ENCODE data around the gene SCRN1.
A peak's percentile ranks its signal among the peaks of the same experiment; 100 is the strongest.

SCRN1 gene

DNA sequence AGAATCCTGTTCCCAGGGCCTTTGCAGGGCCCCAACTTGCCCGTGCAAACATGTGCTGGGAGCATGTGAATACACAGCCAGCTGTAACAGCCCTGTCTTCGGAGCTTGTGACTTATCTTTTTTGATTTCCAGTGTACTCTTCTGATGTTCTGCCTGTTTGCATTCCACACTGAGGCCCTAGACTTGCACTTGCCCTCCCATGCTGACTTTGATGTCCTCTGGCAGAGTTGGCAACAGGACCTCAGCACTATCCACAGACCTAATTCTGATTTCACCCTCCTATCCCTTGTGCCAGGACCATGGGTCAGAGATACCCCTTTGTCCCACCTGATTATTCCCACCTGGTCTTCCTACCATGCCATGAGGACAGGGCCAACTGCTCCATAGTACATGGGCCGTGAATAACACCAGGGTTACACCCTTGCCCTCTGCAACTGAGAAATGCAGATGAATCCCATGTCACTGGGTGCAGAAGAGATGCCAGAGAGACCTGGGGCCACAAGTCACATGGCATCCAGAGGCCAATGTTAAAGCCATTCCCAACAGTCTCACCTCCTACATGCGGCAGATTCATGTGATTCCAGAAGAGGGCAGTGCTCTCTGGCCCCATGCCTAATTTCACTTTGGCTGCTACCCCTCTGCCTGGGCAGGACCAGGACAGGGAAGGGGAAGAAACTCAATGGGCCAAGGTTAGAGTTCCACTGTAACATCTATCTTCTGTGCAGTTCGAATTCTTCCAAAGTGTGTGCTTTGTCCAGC lies 43.0 kb downstream of the SCRN1 start:
- TF ChIP-seq EZH2 (optimal IDR thresholded peaks at IDR 0.05; ENCODE audit: low read depth, low read length) (no peak), EZH2phosphoT487 (IDR thresholded peaks at IDR 0.05; ENCODE audit: low read length) (no peak)
- TF ChIP-seq, protein P1, sequence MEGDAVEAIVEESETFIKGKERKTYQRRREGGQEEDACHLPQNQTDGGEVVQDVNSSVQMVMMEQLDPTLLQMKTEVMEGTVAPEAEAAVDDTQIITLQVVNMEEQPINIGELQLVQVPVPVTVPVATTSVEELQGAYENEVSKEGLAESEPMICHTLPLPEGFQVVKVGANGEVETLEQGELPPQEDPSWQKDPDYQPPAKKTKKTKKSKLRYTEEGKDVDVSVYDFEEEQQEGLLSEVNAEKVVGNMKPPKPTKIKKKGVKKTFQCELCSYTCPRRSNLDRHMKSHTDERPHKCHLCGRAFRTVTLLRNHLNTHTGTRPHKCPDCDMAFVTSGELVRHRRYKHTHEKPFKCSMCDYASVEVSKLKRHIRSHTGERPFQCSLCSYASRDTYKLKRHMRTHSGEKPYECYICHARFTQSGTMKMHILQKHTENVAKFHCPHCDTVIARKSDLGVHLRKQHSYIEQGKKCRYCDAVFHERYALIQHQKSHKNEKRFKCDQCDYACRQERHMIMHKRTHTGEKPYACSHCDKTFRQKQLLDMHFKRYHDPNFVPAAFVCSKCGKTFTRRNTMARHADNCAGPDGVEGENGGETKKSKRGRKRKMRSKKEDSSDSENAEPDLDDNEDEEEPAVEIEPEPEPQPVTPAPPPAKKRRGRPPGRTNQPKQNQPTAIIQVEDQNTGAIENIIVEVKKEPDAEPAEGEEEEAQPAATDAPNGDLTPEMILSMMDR (IDR thresholded peaks at IDR 0.05; ENCODE audit: low read length), result peak; percentile 40
- no peak overlapping the region for H3K4me3 ChIP-seq (ENCODE audit: low read length)

DNA sequence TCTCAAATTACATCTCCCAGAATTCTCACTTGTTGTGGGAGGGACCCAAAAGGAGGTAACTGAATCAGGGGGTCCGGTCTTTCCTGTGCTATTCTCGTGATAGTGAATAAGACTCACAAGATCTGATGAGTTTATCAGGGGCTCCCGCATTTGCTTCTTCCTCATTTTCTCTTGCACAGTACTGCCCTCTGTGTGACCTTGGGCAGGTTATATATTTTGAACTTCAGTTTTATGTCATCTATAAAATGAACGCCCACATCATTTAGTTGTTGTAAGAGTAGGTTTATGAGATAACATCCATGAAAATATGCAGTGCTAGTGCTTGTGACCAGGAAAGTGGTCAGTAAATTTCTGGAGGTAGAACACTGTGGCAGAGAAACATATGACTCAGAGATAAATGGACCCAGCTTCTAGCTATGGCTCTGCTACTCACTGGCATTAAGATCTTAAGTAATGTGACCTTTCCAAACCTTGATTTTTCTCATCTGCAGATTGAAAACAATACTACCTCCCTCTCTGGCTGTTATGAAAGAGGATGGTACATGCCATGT lies 44.3 kb downstream of the SCRN1 start:
- H3K4me2 ChIP-seq (ENCODE audit: low read depth, low read length), result no peak overlapping the region
- no peak overlapping the region for H3K4me3 ChIP-seq (ENCODE audit: low read length)
- no peaks in the 10 kb centered on the region for H3K27me3 ChIP-seq (replicated peaks; ENCODE audit: insufficient read depth, low read length)
- H3K9me2 ChIP-seq (replicated peaks; ENCODE audit: insufficient read depth, low read length), result no peaks in the 10 kb centered on the region
- H3K36me3 ChIP-seq (replicated peaks; ENCODE audit: insufficient read depth, low read length), result no peaks in the 10 kb centered on the region
- no peak overlapping the region for H3K9ac ChIP-seq (ENCODE audit: low read length)
- H3K9me3 ChIP-seq (replicated peaks; ENCODE audit: insufficient read depth, low read length), result no peaks in the 10 kb centered on the region
- no peak for DNase-seq
- no peaks in the 10 kb centered on the region for H3F3A ChIP-seq (ENCODE audit: insufficient read depth, low read length)
- H3K27ac ChIP-seq (ENCODE audit: low read length), result no peak overlapping the region
- TF ChIP-seq EZH2phosphoT487 (IDR thresholded peaks at IDR 0.05; ENCODE audit: low read length) (no peak), EZH2 (optimal IDR thresholded peaks at IDR 0.05; ENCODE audit: low read depth, low read length) (no peak)
- TF ChIP-seq, protein P1 (IDR thresholded peaks at IDR 0.05; ENCODE audit: low read length), result no peak
- H4K20me1 ChIP-seq (ENCODE audit: insufficient read depth, low read length), result no peaks in the 10 kb centered on the region
- H3K4me1 ChIP-seq (ENCODE audit: low read length), result no peaks in the 10 kb centered on the region
- H3K79me2 ChIP-seq (ENCODE audit: low read length), result no peaks in the 10 kb centered on the region
- H2AFZ ChIP-seq (ENCODE audit: low read length), result no peak overlapping the region

More for the DNA sequence above, 43.0 kb downstream of the SCRN1 start:
- H4K20me1 ChIP-seq (ENCODE audit: insufficient read depth, low read length), result no peaks in the 10 kb centered on the region
- H3K9me3 ChIP-seq (replicated peaks; ENCODE audit: insufficient read depth, low read length), result no peaks in the 10 kb centered on the region
- no peaks in the 10 kb centered on the region for H3K36me3 ChIP-seq (replicated peaks; ENCODE audit: insufficient read depth, low read length)
- no peaks in the 10 kb centered on the region for H3K79me2 ChIP-seq (ENCODE audit: low read length)
- no peak for DNase-seq
- no peaks in the 10 kb centered on the region for H3K4me1 ChIP-seq (ENCODE audit: low read length)
- H3K27ac ChIP-seq (ENCODE audit: low read length), result no peak overlapping the region
- no peak overlapping the region for H2AFZ ChIP-seq (ENCODE audit: low read length)
- H3K27me3 ChIP-seq (replicated peaks; ENCODE audit: insufficient read depth, low read length), result no peaks in the 10 kb centered on the region
- no peaks in the 10 kb centered on the region for H3F3A ChIP-seq (ENCODE audit: insufficient read depth, low read length)
- H3K9ac ChIP-seq (ENCODE audit: low read length), result no peak overlapping the region
- H3K4me2 ChIP-seq (ENCODE audit: low read depth, low read length), result no peak overlapping the region
- H3K9me2 ChIP-seq (replicated peaks; ENCODE audit: insufficient read depth, low read length), result no peaks in the 10 kb centered on the region

- Histone ChIP-seq H3K36me3 (replicated peaks; ENCODE audit: insufficient read depth, low read length) (no peaks in the 10 kb centered on the region), H3K79me2 (ENCODE audit: low read length) (no peaks in the 10 kb centered on the region), H3K9me2 (replicated peaks; ENCODE audit: insufficient read depth, low read length) (no peaks in the 10 kb centered on the region), H3K4me3 (ENCODE audit: low read length) (no peak overlapping the region), H3F3A (ENCODE audit: insufficient read depth, low read length) (no peaks in the 10 kb centered on the region), H3K4me1 (ENCODE audit: low read length) (no peaks in the 10 kb centered on the region), H4K20me1 (ENCODE audit: insufficient read depth, low read length) (no peaks in the 10 kb centered on the region), H3K4me2 (ENCODE audit: low read depth, low read length) (no peak overlapping the region), H3K9ac (ENCODE audit: low read length) (no peak overlapping the region), H3K9me3 (replicated peaks; ENCODE audit: insufficient read depth, low read length) (no peaks in the 10 kb centered on the region), H2AFZ (ENCODE audit: low read length) (no peak overlapping the region), H3K27ac (ENCODE audit: low read length) (no peak overlapping the region), H3K27me3 (replicated peaks; ENCODE audit: insufficient read depth, low read length) (no peaks in the 10 kb centered on the region)
- TF ChIP-seq, protein P1 (IDR thresholded peaks at IDR 0.05; ENCODE audit: low read length), result no peak
- TF ChIP-seq EZH2 (optimal IDR thresholded peaks at IDR 0.05; ENCODE audit: low read depth, low read length) (no peak), EZH2phosphoT487 (IDR thresholded peaks at IDR 0.05; ENCODE audit: low read length) (no peak)
- no peak for DNase-seq
Measured at GRCh38 chr7:29940199-29940598, 49.4 kb downstream of the SCRN1 start.
